ENCODE measurements around the gene PRELID1. TPM values are rescaled to one million over a fixed set of nuclear protein-coding genes. Genes with fewer than 3 reads are reported as not detected.
A peak's percentile ranks its signal among the peaks of the same experiment; 100 is the strongest.

Gene PRELID1
- total RNA-seq, 5 donors from 2014 or later (not counting 1 experiment from before 2014, with no cell fraction given) = 52.0 to 84.9 (median 74.5) TPM

DNA sequence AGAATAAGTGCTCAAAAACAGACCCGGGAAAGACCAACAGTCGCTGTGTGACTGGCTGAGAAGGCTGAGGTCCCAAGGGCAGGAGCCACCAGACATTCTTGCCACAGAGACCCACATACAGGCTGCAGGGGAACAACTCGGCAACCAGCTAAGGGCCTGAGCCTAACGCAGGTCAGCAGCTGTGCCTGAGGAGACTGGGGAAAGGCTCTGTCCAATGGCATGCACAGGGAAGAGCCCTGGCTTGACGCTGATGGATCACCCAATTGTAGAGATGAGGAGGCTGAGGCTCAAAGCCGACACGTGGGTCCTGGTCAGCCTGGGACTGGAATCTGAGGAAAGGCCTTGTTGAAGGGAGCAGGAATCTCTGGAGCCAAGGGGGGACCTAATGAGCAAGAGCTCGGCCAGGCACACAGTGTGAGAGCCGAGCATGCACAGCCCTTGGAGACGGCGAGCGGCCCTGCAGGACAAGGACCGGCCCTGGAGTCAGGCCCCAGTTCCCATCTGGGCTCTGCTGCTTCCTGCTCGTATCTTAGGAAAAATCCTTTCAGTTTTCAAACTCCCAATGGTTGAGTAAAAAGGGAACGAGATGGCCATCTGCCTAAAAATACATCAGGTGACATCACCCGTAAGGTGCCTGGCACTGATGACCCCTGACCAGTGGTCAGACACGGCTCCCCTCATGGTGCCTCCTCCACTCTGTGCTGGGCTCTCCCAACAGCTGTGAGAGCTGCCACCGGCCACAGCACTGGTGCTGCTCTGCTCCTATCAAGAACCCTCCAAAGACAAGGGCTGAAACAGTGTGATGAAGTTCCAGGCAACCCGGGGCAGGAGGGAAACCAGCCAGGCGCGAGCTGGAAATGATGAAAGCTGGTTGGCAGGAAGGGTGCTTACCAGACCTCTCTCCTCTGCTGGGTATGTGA, 31.4 kb downstream of the PRELID1 start:
- peaks cover 39 to 87% of the 10 kb centered on the region in 2 donors for H3K36me3 ChIP-seq (ENCODE audit: control insufficient read depth in 2 of 2, extremely low read depth in 1 of 2, insufficient read depth in 1 of 2, low read length in 1 of 2)
- ChIA-PET POLR2A (no interaction called here), CTCF (no interaction called here)
- DNase-seq = no peak
- H3K27me3 ChIP-seq (replicated peaks in 1 of 2; ENCODE audit: control insufficient read depth in 2 of 2, extremely low read depth in 1 of 2, insufficient read depth in 2 of 2, low read length in 1 of 2) = no peaks in the 10 kb centered on the region
- no peak for ATAC-seq (replicated peaks in 1 of 4)
- peaks cover 0 to 6% (median 0%) of the 10 kb centered on the region in 3 donors for H3K9me3 Mint-ChIP-seq
- H3K27ac Mint-ChIP-seq = no peak overlapping the region
- H3K4me3 Mint-ChIP-seq = no peak overlapping the region
- peaks cover 9 to 22% (median 15%) of the 10 kb centered on the region in 3 donors for H3K4me1 Mint-ChIP-seq
- H3K9me3 ChIP-seq = no peaks in the 10 kb centered on the region
- H3K4me3 ChIP-seq (ENCODE audit: control insufficient read depth in 1 of 2, extremely low read depth in 1 of 2, low read length in 1 of 2) = no peak overlapping the region
- no peak overlapping the region for H3K27ac ChIP-seq (ENCODE audit: low read length)
- peaks cover 0 to 28% of the 10 kb centered on the region in 2 experiments for H3K4me1 ChIP-seq (ENCODE audit: control insufficient read depth in 1 of 2, extremely low read depth in 1 of 2, insufficient read depth in 2 of 2, low read length in 2 of 2)
- 95% methylated on average over 19 of the region's 21 CpGs for WGBS (ENCODE audit: insufficient coverage)
- H3K27me3 Mint-ChIP-seq = no peaks in the 10 kb centered on the region
- H3K36me3 Mint-ChIP-seq = peaks cover 47% of the 10 kb centered on the region

DNA sequence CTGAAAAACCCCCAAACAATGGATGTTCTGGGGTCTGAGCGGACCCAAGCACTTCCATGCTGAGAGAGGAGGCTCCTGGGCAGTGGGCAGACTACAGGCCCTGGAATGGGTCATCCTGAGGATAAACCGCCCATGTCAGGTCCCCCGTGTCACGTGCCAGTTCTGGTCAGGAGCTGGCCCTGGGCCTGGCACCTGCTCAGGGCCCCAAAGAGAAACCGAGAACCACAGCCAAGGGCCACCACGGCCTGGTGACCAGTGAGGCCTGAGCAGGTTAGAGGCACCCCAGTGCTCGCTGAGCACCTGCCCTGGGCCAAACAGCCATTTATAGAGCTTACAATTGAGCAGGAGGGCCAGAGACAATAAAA, 32.1 kb downstream of the PRELID1 start:
- H3K27ac Mint-ChIP-seq = no peak overlapping the region
- H3K9me3 Mint-ChIP-seq = peaks cover 0 to 7% (median 0%) of the 10 kb centered on the region in 3 donors
- ATAC-seq (replicated peaks in 1 of 4) (no peak), DNase-seq (no peak)
- H3K4me1 Mint-ChIP-seq = peaks cover 10 to 20% (median 17%) of the 10 kb centered on the region in 3 donors
- Histone ChIP-seq H3K4me3 (ENCODE audit: control insufficient read depth in 1 of 2, extremely low read depth in 1 of 2, low read length in 1 of 2) (no peak overlapping the region), H3K27me3 (replicated peaks in 1 of 2; ENCODE audit: control insufficient read depth in 2 of 2, extremely low read depth in 1 of 2, insufficient read depth in 2 of 2, low read length in 1 of 2) (no peaks in the 10 kb centered on the region), H3K9me3 (no peaks in the 10 kb centered on the region), H3K36me3 (ENCODE audit: control insufficient read depth in 2 of 2, extremely low read depth in 1 of 2, insufficient read depth in 1 of 2, low read length in 1 of 2) (peaks cover 37 to 85% of the 10 kb centered on the region in 2 donors), H3K4me1 (ENCODE audit: control insufficient read depth in 1 of 2, extremely low read depth in 1 of 2, insufficient read depth in 2 of 2, low read length in 2 of 2) (peaks cover 0 to 28% of the 10 kb centered on the region in 2 experiments), H3K27ac (ENCODE audit: low read length) (no peak overlapping the region)
- H3K36me3 Mint-ChIP-seq = peaks cover 42% of the 10 kb centered on the region
- CTCF ChIA-PET = no interaction called here
- POLR2A ChIA-PET = no interaction called here
- 98% methylated on average over 7 of the region's 7 CpGs for WGBS (ENCODE audit: insufficient coverage)
- H3K27me3 Mint-ChIP-seq = no peaks in the 10 kb centered on the region
- no peak overlapping the region for H3K4me3 Mint-ChIP-seq

DNA sequence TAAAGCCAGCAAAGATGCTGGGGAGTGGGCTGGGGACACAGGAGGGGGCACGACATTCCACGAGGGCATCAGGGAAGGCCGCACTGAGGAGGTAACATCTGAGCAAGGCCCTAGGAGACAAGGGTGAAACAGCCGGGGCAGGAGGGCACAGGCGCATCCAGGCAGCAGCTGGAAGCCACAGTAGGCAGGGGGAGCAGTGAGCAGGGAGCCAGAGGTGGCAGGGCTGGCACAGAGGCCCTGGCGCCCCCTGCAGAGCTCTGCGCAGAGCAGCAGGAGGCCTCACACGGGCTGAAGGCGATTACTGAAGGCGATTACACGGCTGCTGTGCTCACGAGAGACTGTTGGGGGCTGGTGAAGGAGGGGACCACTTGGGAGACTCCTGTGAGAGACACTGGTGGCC, 32.5 kb downstream of the PRELID1 start:
- H3K27ac Mint-ChIP-seq = no peak overlapping the region
- no peaks in the 10 kb centered on the region for H3K27me3 Mint-ChIP-seq
- peaks cover 0 to 7% (median 0%) of the 10 kb centered on the region in 3 donors for H3K9me3 Mint-ChIP-seq
- ChIA-PET POLR2A (no interaction called here), CTCF (no interaction called here)
- H3K4me3 Mint-ChIP-seq = no peak overlapping the region
- H3K4me3 ChIP-seq (ENCODE audit: control insufficient read depth in 1 of 2, extremely low read depth in 1 of 2, low read length in 1 of 2) = no peak overlapping the region
- peaks cover 40% of the 10 kb centered on the region for H3K36me3 Mint-ChIP-seq
- DNase-seq (peak in 1 of 35 experiments; percentile 32), ATAC-seq (replicated peaks in 1 of 4) (peak in 3 of 4 experiments; percentile 41 to 62 (median 53))
- peaks cover 10 to 20% (median 17%) of the 10 kb centered on the region in 3 donors for H3K4me1 Mint-ChIP-seq
- 72% methylated on average over 11 of the region's 12 CpGs for WGBS (ENCODE audit: insufficient coverage)
- peaks cover 0 to 25% of the 10 kb centered on the region in 2 experiments for H3K4me1 ChIP-seq (ENCODE audit: control insufficient read depth in 1 of 2, extremely low read depth in 1 of 2, insufficient read depth in 2 of 2, low read length in 2 of 2)
- no peaks in the 10 kb centered on the region for H3K27me3 ChIP-seq (replicated peaks in 1 of 2; ENCODE audit: control insufficient read depth in 2 of 2, extremely low read depth in 1 of 2, insufficient read depth in 2 of 2, low read length in 1 of 2)
- H3K9me3 ChIP-seq = no peaks in the 10 kb centered on the region
- peaks cover 37 to 84% of the 10 kb centered on the region in 2 donors for H3K36me3 ChIP-seq (ENCODE audit: control insufficient read depth in 2 of 2, extremely low read depth in 1 of 2, insufficient read depth in 1 of 2, low read length in 1 of 2)
- H3K27ac ChIP-seq (ENCODE audit: low read length) = no peak overlapping the region

DNA sequence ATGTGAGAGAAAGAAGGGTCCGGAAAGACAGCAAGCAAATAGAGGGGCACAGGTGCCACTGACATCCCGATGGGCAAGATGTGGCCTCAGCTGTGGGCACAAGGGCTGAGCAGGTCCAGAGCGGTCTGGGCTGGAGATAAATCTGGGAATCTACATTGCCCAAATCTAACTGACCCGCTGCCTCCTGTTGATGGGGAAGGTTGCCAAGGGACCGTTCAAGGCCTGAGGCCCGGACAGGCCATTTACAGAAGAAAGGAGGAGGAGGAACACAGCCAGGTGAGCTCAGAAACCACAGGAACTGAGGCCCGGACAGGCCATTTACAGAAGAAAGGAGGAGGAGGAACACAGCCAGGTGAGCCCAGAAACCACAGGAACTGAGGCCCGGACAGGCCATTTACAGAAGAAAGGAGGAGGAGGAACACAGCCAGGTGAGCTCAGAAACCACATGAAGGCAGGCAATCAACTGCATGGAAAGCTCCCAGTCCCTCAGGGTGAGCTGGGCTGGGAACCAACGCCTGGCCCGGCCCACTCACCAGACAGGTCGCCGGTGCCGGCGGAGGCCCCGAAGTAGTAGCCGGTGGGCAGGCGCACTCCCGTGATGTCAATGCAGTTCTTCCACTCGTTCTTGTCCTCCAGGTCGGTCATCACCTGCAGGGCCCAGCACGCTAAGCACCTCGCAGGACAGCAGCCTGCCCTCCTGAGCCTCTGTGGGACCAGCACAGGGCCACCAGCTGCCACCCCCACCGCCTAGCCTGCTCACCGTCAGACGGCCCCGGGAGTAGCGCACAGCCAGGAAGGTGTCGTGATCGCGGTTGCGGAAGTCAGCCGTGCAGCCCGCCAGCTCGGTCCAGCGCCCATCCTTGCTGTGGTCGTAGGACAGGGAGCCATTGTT, 33.2 kb downstream of the PRELID1 start:
- no peak overlapping the region for H3K4me3 Mint-ChIP-seq
- no peak for DNase-seq
- no peak for ATAC-seq (replicated peaks in 1 of 4)
- ChIA-PET POLR2A (interaction anchor here in 1 of 2 donors (0.6 kb wide), 1 partner anchor 10 kb away, joined by 3 read pairs; no protein-coding TSS in a partner anchor), CTCF (no interaction called here)
- H3K9me3 Mint-ChIP-seq = peaks cover 0 to 7% (median 0%) of the 10 kb centered on the region in 3 donors
- no peaks in the 10 kb centered on the region for H3K27me3 Mint-ChIP-seq
- Histone ChIP-seq H3K27me3 (replicated peaks in 1 of 2; ENCODE audit: control insufficient read depth in 2 of 2, extremely low read depth in 1 of 2, insufficient read depth in 2 of 2, low read length in 1 of 2) (no peaks in the 10 kb centered on the region), H3K27ac (ENCODE audit: low read length) (no peak overlapping the region), H3K4me3 (ENCODE audit: control insufficient read depth in 1 of 2, extremely low read depth in 1 of 2, low read length in 1 of 2) (no peak overlapping the region), H3K36me3 (ENCODE audit: control insufficient read depth in 2 of 2, extremely low read depth in 1 of 2, insufficient read depth in 1 of 2, low read length in 1 of 2) (peaks cover 34 to 84% of the 10 kb centered on the region in 2 donors), H3K9me3 (no peaks in the 10 kb centered on the region), H3K4me1 (ENCODE audit: control insufficient read depth in 1 of 2, extremely low read depth in 1 of 2, insufficient read depth in 2 of 2, low read length in 2 of 2) (peaks cover 0 to 18% of the 10 kb centered on the region in 2 experiments)
- 96% methylated on average over 31 of the region's 36 CpGs for WGBS (ENCODE audit: insufficient coverage)
- peaks cover 47% of the 10 kb centered on the region for H3K36me3 Mint-ChIP-seq
- no peak overlapping the region for H3K27ac Mint-ChIP-seq
- peaks cover 10 to 21% (median 19%) of the 10 kb centered on the region in 3 donors for H3K4me1 Mint-ChIP-seq

DNA sequence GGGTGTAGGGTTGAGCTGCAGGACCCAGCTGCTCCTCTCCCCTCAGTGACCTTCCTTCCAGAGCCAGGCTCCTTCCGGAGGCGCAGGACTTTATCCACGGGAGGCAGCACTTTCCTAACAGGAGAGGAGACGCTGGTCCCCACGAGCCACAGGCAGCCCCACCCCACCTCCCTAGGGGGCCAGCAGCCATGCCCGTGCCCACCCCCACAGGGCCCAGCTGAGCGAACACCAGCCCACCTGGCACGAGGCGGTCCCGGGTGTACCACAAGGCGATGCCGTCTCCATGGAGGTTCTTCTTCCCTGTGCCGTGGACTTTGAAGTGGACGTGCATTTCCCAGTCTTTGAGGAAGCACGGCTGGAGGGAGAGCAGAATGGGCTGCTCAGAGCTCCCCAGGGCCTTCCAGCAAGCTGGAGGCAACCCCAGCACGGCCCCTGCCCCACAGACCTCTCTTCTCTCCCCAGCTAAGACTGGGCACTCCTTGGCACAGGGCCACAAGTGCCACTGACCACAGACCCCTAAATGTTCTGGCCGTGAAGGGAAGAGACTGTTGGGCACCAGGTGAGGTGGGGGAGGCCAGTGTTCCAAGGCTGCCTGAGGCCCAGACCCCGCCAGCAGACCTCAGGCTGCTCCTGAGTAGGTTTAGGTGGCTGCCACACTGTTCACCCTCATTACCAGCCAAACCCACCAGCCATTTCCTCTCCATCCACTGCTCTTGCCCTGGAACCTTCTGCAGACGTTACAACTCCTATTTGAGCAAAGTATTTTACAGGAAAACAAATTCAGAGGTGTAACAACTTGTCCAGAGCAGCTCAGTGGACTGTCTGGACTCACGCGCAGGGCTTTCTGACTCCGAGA, 34.9 kb downstream of the PRELID1 start:
- peaks cover 0 to 7% (median 0%) of the 10 kb centered on the region in 3 donors for H3K9me3 Mint-ChIP-seq
- DNase-seq = no peak
- no peaks in the 10 kb centered on the region for H3K27me3 Mint-ChIP-seq
- 95% methylated on average over 9 of the region's 22 CpGs for WGBS (ENCODE audit: insufficient coverage)
- H3K27ac Mint-ChIP-seq = no peak overlapping the region
- Histone ChIP-seq H3K9me3 (no peaks in the 10 kb centered on the region), H3K4me3 (ENCODE audit: control insufficient read depth in 1 of 2, extremely low read depth in 1 of 2, low read length in 1 of 2) (no peak overlapping the region), H3K27ac (ENCODE audit: low read length) (peak overlapping the region; percentile 21), H3K4me1 (ENCODE audit: control insufficient read depth in 1 of 2, extremely low read depth in 1 of 2, insufficient read depth in 2 of 2, low read length in 2 of 2) (peaks cover 0 to 15% of the 10 kb centered on the region in 2 experiments), H3K27me3 (replicated peaks in 1 of 2; ENCODE audit: control insufficient read depth in 2 of 2, extremely low read depth in 1 of 2, insufficient read depth in 2 of 2, low read length in 1 of 2) (no peaks in the 10 kb centered on the region), H3K36me3 (ENCODE audit: control insufficient read depth in 2 of 2, extremely low read depth in 1 of 2, insufficient read depth in 1 of 2, low read length in 1 of 2) (peaks cover 24 to 77% of the 10 kb centered on the region in 2 donors)
- peaks cover 13 to 23% (median 23%) of the 10 kb centered on the region in 3 donors for H3K4me1 Mint-ChIP-seq
- peaks cover 49% of the 10 kb centered on the region for H3K36me3 Mint-ChIP-seq
- no peak overlapping the region for H3K4me3 Mint-ChIP-seq
- ChIA-PET POLR2A (interaction anchor here in 1 of 2 donors (0.5 kb wide), 1 partner anchor 18 kb away, joined by 3 read pairs; no protein-coding TSS in a partner anchor), CTCF (interaction anchor here in 1 of 2 donors (0.6 kb wide), 1 partner anchor 160 kb away, joined by 3 read pairs; no protein-coding TSS in a partner anchor)
- no peak for ATAC-seq (replicated peaks in 1 of 4)
